Adipocyte (in vitro differentiated cells): ENCODE measurements around the gene SLC10A7.

ENCODE experiments used
- DNase-seq: peaks from one replicate; pipeline ENCODE4 v3.0.0-alpha.2; 2015; ENCODE audit warnings: low read depth
- H3K27me3 ChIP-seq: replicated peaks from 2 replicates; pipeline ENCODE4 v1.7.0; 2013; ENCODE audit warnings: mild to moderate bottlenecking, low read length, moderate library complexity; ENCODE audit not compliant: control insufficient read depth, insufficient read depth
- H3K36me3 ChIP-seq: 2 replicates; pipeline ENCODE4 v1.7.0; 2013; ENCODE audit warnings: low read length, mild to moderate bottlenecking, moderate library complexity; ENCODE audit not compliant: control insufficient read depth, insufficient read depth, severe bottlenecking
- H3K4me1 ChIP-seq: 2 replicates; pipeline ENCODE4 v1.7.0; 2013; ENCODE audit warnings: mild to moderate bottlenecking, low read length, moderate library complexity; ENCODE audit not compliant: control insufficient read depth, insufficient read depth
- H3K4me3 ChIP-seq: 2 replicates; pipeline ENCODE4 v1.7.0; 2013; ENCODE audit warnings: mild to moderate bottlenecking, low read length, moderate library complexity
- H3K9ac ChIP-seq: 2 replicates; pipeline ENCODE4 v1.7.0; 2013; ENCODE audit warnings: mild to moderate bottlenecking, low read length, moderate library complexity
- H3K9me3 ChIP-seq: 2 replicates; pipeline ENCODE4 v1.7.0; 2013; ENCODE audit warnings: mild to moderate bottlenecking, low read length, moderate library complexity; ENCODE audit not compliant: control insufficient read depth

SLC10A7 gene

DNA sequence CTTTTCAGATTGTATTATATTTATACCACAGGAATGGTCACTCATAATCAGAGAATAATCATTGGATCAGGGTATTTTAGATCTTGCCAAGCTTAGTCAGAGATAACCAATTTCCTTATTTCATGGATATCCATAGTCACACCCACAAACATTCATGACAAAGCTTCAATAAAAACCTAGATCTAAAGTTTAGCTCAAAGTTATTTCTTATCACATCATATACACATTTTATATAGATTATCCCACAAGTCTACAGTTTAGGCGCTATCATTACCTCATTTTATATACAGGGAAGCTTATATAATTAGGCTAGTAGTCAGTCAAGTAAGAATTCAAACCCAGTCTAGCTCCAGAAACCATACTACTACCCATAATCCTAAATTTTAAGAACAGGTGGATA lies 82.3 kb downstream of the SLC10A7 start:
- Histone ChIP-seq H3K4me1 (peaks cover 58% of the 10 kb centered on the region), H3K9me3 (no peaks in the 10 kb centered on the region), H3K4me3 (peak overlapping the region; percentile 23), H3K9ac (no peak overlapping the region), H3K36me3 (no peaks in the 10 kb centered on the region), H3K27me3 (no peaks in the 10 kb centered on the region)
- DNase-seq = no peak

DNA sequence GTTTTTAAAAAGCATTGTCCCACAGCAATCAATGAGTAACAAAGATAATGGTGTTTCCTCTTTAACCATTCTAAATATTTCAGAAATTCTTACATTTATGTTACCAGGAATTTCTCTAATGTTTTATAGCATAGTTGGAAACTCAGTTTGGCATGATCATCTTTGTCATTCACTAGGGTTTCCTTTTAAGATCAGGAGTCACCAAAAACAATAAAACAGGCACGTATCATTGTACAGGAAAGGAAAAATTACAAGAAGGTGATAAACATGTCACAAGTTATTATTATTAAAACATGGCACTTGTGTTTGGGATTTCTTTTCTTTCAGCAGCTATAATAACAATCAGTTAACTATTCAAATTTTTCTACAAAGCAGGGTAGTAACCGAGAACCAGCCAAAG lies 84.0 kb downstream of the SLC10A7 start:
- H3K4me3 ChIP-seq = no peak overlapping the region
- H3K27me3 ChIP-seq = no peaks in the 10 kb centered on the region
- H3K4me1 ChIP-seq = peaks cover 47% of the 10 kb centered on the region
- no peak for DNase-seq
- H3K9me3 ChIP-seq = no peaks in the 10 kb centered on the region
- no peaks in the 10 kb centered on the region for H3K36me3 ChIP-seq
- no peak overlapping the region for H3K9ac ChIP-seq

DNA sequence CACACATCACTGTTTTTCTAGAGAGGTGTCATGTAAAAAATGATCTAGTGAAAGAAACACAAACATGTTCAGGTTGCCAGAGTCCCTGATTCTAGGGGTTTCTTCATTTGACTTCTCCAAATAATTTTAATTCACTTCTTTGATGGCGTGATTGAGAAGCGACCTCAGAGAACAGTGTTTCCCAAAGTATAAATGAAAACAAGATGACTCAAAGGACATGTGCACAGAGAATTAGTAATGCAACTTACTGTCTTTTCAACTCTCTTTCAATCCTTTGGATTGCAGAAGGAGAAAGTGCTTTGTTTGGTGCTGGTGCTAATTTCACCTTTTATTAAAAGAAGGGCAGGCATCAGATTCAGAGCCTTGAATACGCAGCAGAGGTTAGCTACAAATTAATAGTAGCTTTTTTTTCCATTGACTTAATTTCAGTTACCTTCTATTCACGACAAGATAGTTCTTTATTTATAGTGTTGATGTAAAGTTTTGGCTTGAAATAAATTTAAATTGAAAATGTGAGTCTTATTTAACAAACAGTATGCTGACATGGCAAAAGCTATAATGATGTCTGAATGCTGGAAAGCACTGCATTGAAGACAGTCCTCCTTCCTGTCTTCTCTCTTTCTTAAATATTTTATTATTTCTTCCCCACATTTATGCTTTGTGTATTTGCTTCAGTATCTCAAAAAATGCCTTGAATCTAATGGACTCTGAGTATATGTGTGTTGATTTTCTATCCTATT lies 85.1 kb downstream of the SLC10A7 start:
- no peaks in the 10 kb centered on the region for H3K27me3 ChIP-seq
- peak; percentile 11 for DNase-seq
- no peaks in the 10 kb centered on the region for H3K36me3 ChIP-seq
- no peak overlapping the region for H3K4me3 ChIP-seq
- no peak overlapping the region for H3K9ac ChIP-seq
- peaks cover 40% of the 10 kb centered on the region for H3K4me1 ChIP-seq
- H3K9me3 ChIP-seq = no peaks in the 10 kb centered on the region

DNA sequence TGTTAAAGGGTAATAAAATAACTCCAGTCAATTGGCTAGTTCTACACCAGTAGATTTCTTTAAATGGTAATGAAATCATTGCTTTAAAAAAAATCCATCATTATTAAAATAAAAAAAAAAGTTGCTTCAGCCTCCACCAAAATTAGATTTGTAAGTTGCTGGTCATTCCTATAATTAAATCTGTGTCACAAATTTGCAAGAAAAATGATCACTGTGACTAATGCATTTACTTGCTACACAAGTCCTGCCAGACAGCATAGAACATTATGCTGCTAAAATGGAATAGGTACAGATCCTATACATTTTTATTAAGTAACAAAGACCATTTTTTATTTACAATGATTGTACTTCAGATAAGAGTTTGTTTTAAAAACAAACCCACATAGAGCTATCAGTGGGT lies 85.8 kb downstream of the SLC10A7 start:
- H3K9ac ChIP-seq = no peak overlapping the region
- no peak for DNase-seq

DNA sequence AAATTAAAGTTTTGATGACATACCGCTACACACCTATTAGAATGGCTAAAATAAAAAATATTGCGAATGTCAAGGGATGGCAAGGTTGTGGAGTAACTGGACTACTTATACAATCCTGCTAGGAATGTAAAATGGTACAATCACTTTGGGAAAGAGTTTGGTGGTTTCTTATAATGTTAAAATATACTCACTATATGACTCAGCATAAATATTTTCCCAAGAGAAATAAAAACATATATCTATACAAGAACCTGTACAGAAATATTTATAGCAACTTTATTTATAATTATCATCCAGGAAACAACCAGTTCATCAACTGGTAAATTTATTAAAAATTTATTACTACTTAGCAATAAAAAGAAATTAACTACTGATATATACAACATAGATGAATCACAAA lies 89.7 kb downstream of the SLC10A7 start:
- DNase-seq = no peak

More for the DNA sequence above, 85.8 kb downstream of the SLC10A7 start:
- no peak overlapping the region for H3K4me3 ChIP-seq
- no peaks in the 10 kb centered on the region for H3K36me3 ChIP-seq
- H3K9me3 ChIP-seq = no peaks in the 10 kb centered on the region
- peaks cover 40% of the 10 kb centered on the region for H3K4me1 ChIP-seq
- H3K27me3 ChIP-seq = no peaks in the 10 kb centered on the region

DNA sequence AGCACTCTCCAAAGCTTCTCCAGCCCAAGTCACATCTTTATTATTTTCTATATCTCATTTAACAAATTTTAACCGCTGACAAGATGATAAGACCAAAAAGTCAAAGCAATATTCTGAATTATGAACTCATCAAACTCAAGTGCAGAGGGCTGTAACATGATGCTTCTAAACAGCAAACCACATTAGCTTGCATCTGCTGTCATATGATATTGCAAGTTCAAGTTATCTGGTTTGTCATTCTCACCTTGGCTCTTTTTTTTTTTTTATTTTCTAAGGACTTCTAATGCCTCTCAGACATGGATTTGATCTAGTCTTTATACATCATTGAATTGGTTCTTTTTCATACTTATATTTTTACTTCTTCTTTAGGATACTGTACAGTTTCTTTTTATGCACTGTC lies 93.4 kb downstream of the SLC10A7 start:
- Histone ChIP-seq H3K9me3 (no peaks in the 10 kb centered on the region), H3K4me1 (no peaks in the 10 kb centered on the region), H3K4me3 (no peak overlapping the region), H3K9ac (no peak overlapping the region), H3K36me3 (no peaks in the 10 kb centered on the region), H3K27me3 (no peaks in the 10 kb centered on the region)
- DNase-seq = no peak

More for the DNA sequence above, 89.7 kb downstream of the SLC10A7 start:
- Histone ChIP-seq H3K27me3 (no peaks in the 10 kb centered on the region), H3K9me3 (no peaks in the 10 kb centered on the region), H3K4me1 (peaks cover 12% of the 10 kb centered on the region), H3K9ac (no peak overlapping the region), H3K4me3 (no peak overlapping the region), H3K36me3 (no peaks in the 10 kb centered on the region)

DNA sequence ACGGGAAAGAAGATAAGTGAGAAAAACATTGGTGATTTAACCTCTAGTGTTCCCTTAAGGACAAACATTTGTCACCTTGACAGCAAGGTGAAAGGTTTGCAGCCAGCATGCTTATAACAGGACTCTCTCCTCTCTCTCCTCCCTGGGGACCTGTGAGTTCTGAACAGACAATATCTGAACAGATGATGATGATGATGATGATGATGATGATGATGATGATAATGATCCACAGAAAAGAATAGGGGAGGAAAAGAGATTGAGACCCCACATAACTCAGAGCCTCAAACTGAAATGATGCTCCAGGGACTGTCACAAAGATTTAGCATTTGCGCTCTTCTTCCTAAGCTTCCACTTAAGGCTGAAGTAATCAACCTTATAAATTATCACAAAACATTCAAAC lies 103.9 kb downstream of the SLC10A7 start:
- Histone ChIP-seq H3K4me1 (no peaks in the 10 kb centered on the region), H3K27me3 (no peaks in the 10 kb centered on the region), H3K9ac (no peak overlapping the region), H3K4me3 (no peak overlapping the region), H3K36me3 (no peaks in the 10 kb centered on the region), H3K9me3 (no peaks in the 10 kb centered on the region)
- no peak for DNase-seq

DNA sequence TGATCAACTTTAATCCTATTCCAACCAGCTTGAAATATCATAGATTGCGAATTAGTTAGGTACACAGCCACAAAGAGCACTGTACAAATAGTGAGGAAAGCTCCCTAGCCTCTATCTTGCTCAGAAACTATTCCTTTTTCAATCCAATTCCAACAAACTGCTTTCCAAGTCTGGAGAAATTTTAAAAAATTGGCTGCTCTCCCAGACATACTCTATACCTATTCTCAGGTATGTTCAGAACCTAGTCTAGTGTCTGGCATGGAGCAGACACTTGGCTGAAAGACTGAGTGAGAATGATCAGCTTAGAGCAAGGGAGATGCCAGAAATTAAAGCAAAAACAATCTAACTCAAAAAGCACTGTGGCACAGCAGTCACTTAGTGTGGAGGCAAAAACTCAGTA lies 105.9 kb downstream of the SLC10A7 start:
- H3K4me1 ChIP-seq = no peaks in the 10 kb centered on the region
- no peak for DNase-seq
- no peak overlapping the region for H3K9ac ChIP-seq
- H3K36me3 ChIP-seq = no peaks in the 10 kb centered on the region
- no peak overlapping the region for H3K4me3 ChIP-seq
- no peaks in the 10 kb centered on the region for H3K27me3 ChIP-seq
- H3K9me3 ChIP-seq = no peaks in the 10 kb centered on the region

DNA sequence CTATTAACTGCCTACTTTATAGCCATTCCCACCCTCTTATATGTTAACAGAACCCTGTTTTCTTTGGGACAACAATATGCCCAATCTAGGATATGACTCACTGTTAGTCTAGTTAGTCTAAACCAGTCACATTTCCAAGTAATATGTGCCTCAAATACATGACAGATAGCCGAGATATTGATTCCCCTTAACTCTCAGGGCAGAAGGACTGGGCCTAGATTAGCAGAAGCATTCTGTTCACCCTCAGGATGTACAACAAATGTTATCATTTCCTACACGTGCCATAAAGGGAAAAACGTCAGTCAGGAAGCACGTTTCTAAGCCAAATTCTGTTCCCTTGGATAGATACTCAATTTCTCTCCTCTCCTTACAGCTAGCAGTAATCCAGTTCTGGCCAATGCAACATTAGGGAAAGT lies 114.1 kb downstream of the SLC10A7 start:
- Histone ChIP-seq H3K4me3 (no peak overlapping the region), H3K27me3 (no peaks in the 10 kb centered on the region), H3K4me1 (no peaks in the 10 kb centered on the region), H3K9me3 (no peaks in the 10 kb centered on the region), H3K9ac (no peak overlapping the region), H3K36me3 (no peaks in the 10 kb centered on the region)
- no peak for DNase-seq

DNA sequence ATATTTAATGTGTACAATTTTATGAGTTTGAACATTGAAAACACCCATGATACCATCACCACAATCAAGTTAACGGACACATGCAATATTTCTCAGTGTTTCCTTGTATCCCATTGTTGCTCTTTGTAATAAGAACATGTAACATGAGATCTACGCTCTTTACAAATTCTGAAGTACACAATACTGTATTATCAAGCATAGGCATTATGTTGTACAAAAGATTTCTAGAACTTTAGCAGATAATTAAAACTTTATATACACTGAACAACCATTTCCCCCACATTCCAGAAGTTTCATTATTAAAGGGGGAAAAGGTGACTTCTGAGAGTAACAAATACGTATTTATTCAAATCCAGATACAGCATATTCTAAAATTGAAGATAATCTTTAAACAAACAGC lies 114.5 kb downstream of the SLC10A7 start:
- Histone ChIP-seq H3K27me3 (no peaks in the 10 kb centered on the region), H3K9ac (no peak overlapping the region), H3K4me1 (no peaks in the 10 kb centered on the region), H3K36me3 (no peaks in the 10 kb centered on the region), H3K4me3 (no peak overlapping the region), H3K9me3 (no peaks in the 10 kb centered on the region)
- no peak for DNase-seq

DNA sequence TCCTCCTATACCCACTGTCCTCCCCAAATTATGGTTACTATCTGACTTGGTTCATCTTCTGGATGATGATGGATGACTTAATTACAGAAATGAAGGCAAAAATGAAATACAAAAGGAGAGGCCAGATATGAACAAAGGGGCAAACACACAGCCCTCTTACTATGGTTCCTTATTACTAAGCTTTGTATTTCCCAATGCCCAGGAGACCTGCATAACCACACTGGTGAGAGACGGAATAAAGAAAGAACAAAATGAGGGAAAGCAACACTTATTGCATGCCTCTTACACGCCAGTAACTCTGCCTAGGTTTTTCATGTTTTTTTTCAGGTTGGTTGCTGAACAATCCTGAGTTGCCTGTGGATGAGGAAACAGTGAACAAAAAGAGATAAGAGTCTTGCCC lies 120.5 kb downstream of the SLC10A7 start:
- Histone ChIP-seq H3K4me1 (peaks cover 7% of the 10 kb centered on the region), H3K27me3 (no peaks in the 10 kb centered on the region), H3K36me3 (no peaks in the 10 kb centered on the region), H3K9me3 (no peaks in the 10 kb centered on the region), H3K9ac (no peak overlapping the region), H3K4me3 (no peak overlapping the region)
- no peak for DNase-seq

DNA sequence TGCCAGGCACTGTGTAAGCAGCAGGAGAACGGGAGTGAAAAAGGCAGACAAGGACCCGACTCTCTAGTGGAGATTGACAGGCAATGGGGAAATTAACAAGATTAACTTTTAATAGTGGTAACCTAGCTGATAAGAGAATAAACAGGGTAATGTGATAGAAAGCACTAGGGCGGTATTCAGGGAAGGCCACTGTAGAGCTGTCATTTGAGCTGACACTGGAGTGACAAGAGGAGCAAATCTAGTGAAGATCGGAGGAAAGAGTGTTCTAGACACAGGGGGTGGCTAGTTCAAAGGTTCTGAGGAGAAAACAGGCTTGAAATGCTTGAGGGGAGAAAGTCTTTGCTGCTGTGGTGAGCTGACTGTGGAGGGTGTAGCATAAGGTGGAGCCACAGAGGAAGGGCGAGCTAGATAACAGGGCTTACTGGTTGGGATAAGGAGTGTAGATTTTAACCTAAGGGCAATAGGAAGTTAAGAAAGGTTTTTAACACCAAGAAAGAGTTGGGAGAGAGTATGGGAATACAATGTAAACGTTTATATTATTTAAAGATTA lies 122.8 kb downstream of the SLC10A7 start:
- no peak for DNase-seq
- no peaks in the 10 kb centered on the region for H3K36me3 ChIP-seq

More for the DNA sequence above, 122.8 kb downstream of the SLC10A7 start:
- Histone ChIP-seq H3K27me3 (no peaks in the 10 kb centered on the region), H3K9ac (no peak overlapping the region), H3K4me1 (peaks cover 7% of the 10 kb centered on the region), H3K9me3 (no peaks in the 10 kb centered on the region), H3K4me3 (no peak overlapping the region)
